Measurements from ENCODE around the gene ERCC6L2. TPM values are rescaled to one million over a fixed set of nuclear protein-coding genes. Genes with fewer than 3 reads are reported as not detected.

The ERCC6L2 gene
- total and polyA plus RNA-seq, 9 of the 15 experiments (the other 6 are each of a cell fraction or from before 2014, with no cell fraction given), result 7.8 to 42.8 (median 23.6) TPM

- Histone ChIP-seq H3K79me2 (ENCODE audit: control insufficient read depth, insufficient read depth, low read length) (peaks cover 44% of the 10 kb centered on the region), H3K27ac (ENCODE audit: extremely low read depth, low read depth, low read length) (no peak overlapping the region), H4K20me1 (replicated peaks; ENCODE audit: control insufficient read depth, insufficient read depth, low read length) (no peaks in the 10 kb centered on the region), H3K36me3 (ENCODE audit: control insufficient read depth, insufficient read depth, low read length) (peaks cover 15% of the 10 kb centered on the region), H3K9me1 (ENCODE audit: control insufficient read depth, insufficient read depth, low read length) (no peaks in the 10 kb centered on the region), H3K9ac (ENCODE audit: insufficient read depth in 1 of 2, low read depth in 2 of 2, low read length in 2 of 2) (no peak overlapping the region; a peak in 1 of 4 replicates), H3K4me2 (ENCODE audit: insufficient read depth, low read length) (no peak overlapping the region), H3K9me3 (replicated peaks; ENCODE audit: control insufficient read depth, insufficient read depth, low read depth, low read length) (0 out of 2 replicates have a peak, but pooled peaks cover 2% of the 10 kb centered on the region), H3K27me3 (ENCODE audit: control insufficient read depth in 2 of 2, insufficient read depth in 2 of 2, low read length in 2 of 2) (no peaks in the 10 kb centered on the region), H3K4me3 (no peak overlapping the region), H2AFZ (ENCODE audit: low read depth, low read length) (no peak overlapping the region), H3K4me1 (replicated peaks in 1 of 2; ENCODE audit: control insufficient read depth in 2 of 2, insufficient read depth in 2 of 2, low read length in 2 of 2) (peaks cover 4 to 11% of the 10 kb centered on the region in 2 experiments; a peak in 2 of 5 replicates)
- TF ChIP-seq USF2 (CRISPR knock-in tag; IDR thresholded peaks at IDR 0.05), result no peak
- peak; percentile 85 for TF ChIP-seq CREM (IDR thresholded peaks at IDR 0.05; ENCODE audit: low read depth)
- intact Hi-C loops (cut with micrococcal nuclease) (no loop called here), in situ Hi-C loops (cut with MboI) (no loop called here)
- WGBS (ENCODE audit: insufficient coverage, low coverage, missing lambda C conversion rate), result 0% methylated on average over 3 of the region's 3 CpGs
- DNase-seq (ENCODE audit: extremely low read depth in 1 of 4, low spot score in 3 of 4) (peak in 2 of 4 experiments; percentile 31 to 45), FAIRE-seq (peak; percentile 23), ATAC-seq (no peak)
- BruUV-seq (replicated peaks), result no TSS peak
- ChIA-PET CTCF (ENCODE audit: low intra/inter-chr PET ratio) (no interaction called here), POLR2A (interaction anchor here (0.8 to 3.4 kb wide), 4 partner anchors 10 to 54 kb away, joined by 3 to 18 read pairs (median 4); no protein-coding TSS in a partner anchor)
These were observed 1.1 kb downstream of the ERCC6L2 start for GRCh38 chr9:95876595-95876994.

GRCh38 chr9:95877984-95878383 is 2.5 kb downstream of the ERCC6L2 start:
- no peak for DNase-seq (ENCODE audit: extremely low read depth in 1 of 4, low spot score in 3 of 4)
- Histone ChIP-seq H4K20me1 (replicated peaks; ENCODE audit: control insufficient read depth, insufficient read depth, low read length) (no peaks in the 10 kb centered on the region), H2AFZ (ENCODE audit: low read depth, low read length) (no peak overlapping the region), H3K27me3 (ENCODE audit: control insufficient read depth in 2 of 2, insufficient read depth in 2 of 2, low read length in 2 of 2) (no peaks in the 10 kb centered on the region), H3K9me3 (replicated peaks; ENCODE audit: control insufficient read depth, insufficient read depth, low read depth, low read length) (0 out of 2 replicates have a peak, but pooled peaks cover 2% of the 10 kb centered on the region), H3K9me1 (ENCODE audit: control insufficient read depth, insufficient read depth, low read length) (no peaks in the 10 kb centered on the region), H3K36me3 (ENCODE audit: control insufficient read depth, insufficient read depth, low read length) (peaks cover 29% of the 10 kb centered on the region), H3K4me3 (no peak overlapping the region), H3K4me1 (replicated peaks in 1 of 2; ENCODE audit: control insufficient read depth in 2 of 2, insufficient read depth in 2 of 2, low read length in 2 of 2) (peaks cover 4 to 11% of the 10 kb centered on the region in 2 experiments; a peak in 2 of 5 replicates), H3K27ac (ENCODE audit: extremely low read depth, low read depth, low read length) (no peak overlapping the region), H3K9ac (ENCODE audit: insufficient read depth in 1 of 2, low read depth in 2 of 2, low read length in 2 of 2) (no peak overlapping the region), H3K4me2 (ENCODE audit: insufficient read depth, low read length) (no peak overlapping the region), H3K79me2 (ENCODE audit: control insufficient read depth, insufficient read depth, low read length) (peaks cover 57% of the 10 kb centered on the region)
- intact Hi-C loops (cut with micrococcal nuclease), result no loop called here
- FAIRE-seq, result no peak
- ATAC-seq, result no peak
- BruUV-seq (replicated peaks), result no TSS peak
- ChIA-PET CTCF (ENCODE audit: low intra/inter-chr PET ratio) (no interaction called here), POLR2A (no interaction called here)
- in situ Hi-C loops (cut with MboI), result no loop called here
- WGBS (ENCODE audit: insufficient coverage, low coverage, missing lambda C conversion rate), result 100% methylated on average over 1 of the region's 1 CpG
- TF ChIP-seq ZNF644 (tag; IDR thresholded peaks at IDR 0.05; ENCODE audit: low read depth) (no peak), ERF (CRISPR knock-in tag; IDR thresholded peaks at IDR 0.05) (no peak), ZNF384 (IDR thresholded peaks at IDR 0.05; ENCODE audit: low read depth, low read length) (no peak), ZNF174 (CRISPR knock-in tag; IDR thresholded peaks at IDR 0.05) (no peak), ZFP91 (CRISPR knock-in tag; IDR thresholded peaks at IDR 0.05) (no peak)

Measured in K562 (cell line).